Common myeloid progenitor, CD34-positive (primary cell): ENCODE results near the gene NEO1.
"Not testable (repeated sequence)": the region's sequence is repeated elsewhere in the genome, so short reads cannot be mapped to it uniquely, and the experiment has no call there.

ENCODE experiments used
- CTCF ChIA-PET: fragments of 350-600 bp; sonication (Branson Sonifier 250); formaldehyde crosslinking; loops from one replicate; lab custom pipeline; 2021; ENCODE audit warnings: antibody characterized with exemption; lab: Charles Lee
- POLR2A ChIA-PET: fragments of 350-600 bp; sonication (Branson Sonifier 250); formaldehyde crosslinking; loops from one replicate; lab custom pipeline; 2021; ENCODE audit warnings: antibody characterized with exemption; lab: Charles Lee
- DNase-seq, 3 donors: peaks; one replicate each; pipeline versions ENCODE4 v3.0.0 to v3.0.0-alpha.2; 2013
- H3K27ac ChIP-seq, 2 experiments: 1 replicate in 1 of 2; 2 replicates in 1 of 2; pipeline ENCODE4 v1.7.0; 2013; ENCODE audit warnings: inconsistent platforms in 2 of 2, low read length in 2 of 2, mild to moderate bottlenecking in 2 of 2, low read depth in 1 of 2, moderate library complexity in 1 of 2; ENCODE audit not compliant: severe bottlenecking in 2 of 2, insufficient read depth in 1 of 2, poor library complexity in 1 of 2
- H3K27me3 ChIP-seq, 5 experiments: replicated peaks in 2 of 5; 1 replicate in 3 of 5; 2 replicates in 2 of 5; pipeline versions ENCODE4 v1.6.1 to v1.7.0; 2013; ENCODE audit warnings: low read length in 4 of 5, mild to moderate bottlenecking in 2 of 5, moderate library complexity in 2 of 5, inconsistent platforms in 1 of 5; ENCODE audit not compliant: insufficient read depth in 5 of 5, control insufficient read depth in 4 of 5
- H3K36me3 ChIP-seq, 4 experiments: 1 replicate in 2 of 4; 2 replicates in 2 of 4; pipeline versions ENCODE4 v1.6.1 to v1.7.0; 2013; ENCODE audit warnings: low read length in 3 of 4, control low read depth in 1 of 4, mild to moderate bottlenecking in 1 of 4; ENCODE audit not compliant: control insufficient read depth in 4 of 4, insufficient read depth in 4 of 4
- H3K4me1 ChIP-seq, 4 experiments: 1 replicate in 3 of 4; 2 replicates in 1 of 4; pipeline versions ENCODE4 v1.6.1 to v1.7.1; 2013; ENCODE audit warnings: low read length in 3 of 4, mild to moderate bottlenecking in 3 of 4, control low read depth in 1 of 4, inconsistent platforms in 1 of 4, moderate library complexity in 1 of 4; ENCODE audit not compliant: control insufficient read depth in 4 of 4, insufficient read depth in 4 of 4; ENCODE audit errors: control extremely low read depth in 1 of 4
- H3K4me3 ChIP-seq, 7 experiments: 1 replicate in 4 of 7; 2 replicates in 3 of 7; pipeline versions ENCODE4 v1.5.1 to v1.7.0; 2013; ENCODE audit warnings: mild to moderate bottlenecking in 7 of 7, low read length in 6 of 7, moderate library complexity in 6 of 7, inconsistent platforms in 2 of 7, low read depth in 2 of 7, control low read depth in 1 of 7; ENCODE audit not compliant: insufficient read depth in 4 of 7, control insufficient read depth in 1 of 7; ENCODE audit errors: extremely low read depth in 1 of 7
- H3K9me3 ChIP-seq, 5 experiments: 1 replicate in 4 of 5; 2 replicates in 1 of 5; pipeline versions ENCODE4 v1.6.1 to v1.7.1; 2013; ENCODE audit warnings: low read length in 4 of 5, mild to moderate bottlenecking in 2 of 5, inconsistent platforms in 1 of 5, low read depth in 1 of 5, moderate library complexity in 1 of 5; ENCODE audit not compliant: control insufficient read depth in 4 of 5, insufficient read depth in 2 of 5; ENCODE audit errors: control extremely low read depth in 1 of 5
- WGBS: methylation state at CpG from one replicate; pipeline ENCODE4 v1.1.5; 2013; ENCODE audit not compliant: insufficient coverage; 5-methylcytosine and 5-hydroxymethylcytosine counted together

The NEO1 gene

DNA sequence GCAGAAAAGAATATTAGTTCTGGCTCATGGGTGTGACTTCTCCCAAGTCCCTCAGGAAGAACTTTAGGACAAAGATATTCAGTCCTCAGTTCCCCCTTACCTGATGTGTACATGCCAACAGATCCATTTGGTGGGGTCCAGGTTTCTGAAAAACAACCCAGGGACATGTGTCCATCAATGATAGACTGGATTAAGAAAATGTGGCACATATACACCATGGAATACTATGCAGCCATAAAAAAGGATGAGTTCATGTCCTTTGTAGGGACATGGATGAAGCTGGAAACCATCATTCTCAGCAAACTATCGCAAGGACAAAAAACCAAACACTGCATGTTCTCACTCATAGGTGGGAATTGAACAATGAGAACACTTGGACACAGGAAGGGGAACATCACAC, 114.4 kb downstream of the NEO1 start:
- POLR2A ChIA-PET, H3K4me1 ChIP-seq, DNase-seq, CTCF ChIA-PET, H3K4me3 ChIP-seq, H3K27ac ChIP-seq, H3K36me3 ChIP-seq, H3K27me3 ChIP-seq: not testable (repeated sequence)
- peaks cover 0 to 12% (median 0%) of the 10 kb centered on the region in 5 experiments for H3K9me3 ChIP-seq
- WGBS, result no CpG with 5 or more reads among the region's 1 CpG

DNA sequence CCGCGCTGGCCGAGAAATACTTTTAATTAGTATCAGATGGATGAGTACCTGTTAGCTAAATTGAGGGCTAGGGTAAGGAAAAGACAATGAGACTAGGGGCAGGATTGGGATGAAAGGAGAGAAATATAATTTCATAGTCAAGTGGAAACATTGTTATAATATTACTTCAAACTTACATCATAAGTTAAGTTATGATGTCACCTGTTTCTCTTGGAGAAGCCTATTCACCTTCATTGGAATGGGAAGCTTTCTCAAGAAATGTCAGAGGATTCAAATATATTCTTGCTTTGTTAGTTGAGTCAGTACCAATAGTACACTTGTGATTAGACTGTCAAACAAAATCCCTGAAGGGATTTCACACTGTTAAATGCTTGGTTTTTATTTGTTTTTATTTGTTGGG, 116.2 kb downstream of the NEO1 start:
- CTCF ChIA-PET, result no interaction called here

DNA sequence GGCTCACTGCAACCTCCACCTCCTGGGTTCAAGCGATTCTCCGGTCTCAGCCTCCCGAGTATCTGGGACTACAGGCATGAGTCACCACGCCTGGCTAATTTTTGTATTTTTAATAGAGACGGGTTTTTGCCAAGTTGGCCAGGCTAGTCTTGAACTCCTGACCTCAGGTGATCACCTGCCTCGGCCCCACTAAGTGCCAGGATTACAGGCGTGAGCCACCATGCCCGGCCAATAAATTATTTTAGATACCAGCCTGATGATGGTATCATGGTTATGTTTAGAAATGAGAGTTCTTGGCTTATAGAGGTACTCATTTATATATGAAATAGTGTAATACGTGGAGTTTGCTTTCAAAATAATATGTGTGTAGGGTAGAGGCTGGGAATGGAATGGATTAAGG, 119.4 kb downstream of the NEO1 start:
- Histone ChIP-seq H3K4me3 (no peak overlapping the region), H3K27me3 (peaks cover 0 to 6% (median 2%) of the 10 kb centered on the region in 5 experiments), H3K4me1 (no peaks in the 10 kb centered on the region), H3K27ac (no peak overlapping the region), H3K9me3 (no peaks in the 10 kb centered on the region), H3K36me3 (no peaks in the 10 kb centered on the region)
- DNase-seq, result no peak
- WGBS, result 95% methylated on average over 8 of the region's 9 CpGs
- ChIA-PET POLR2A (no interaction called here), CTCF (no interaction called here)

More for the DNA sequence above, 116.2 kb downstream of the NEO1 start:
- Histone ChIP-seq H3K36me3 (no peaks in the 10 kb centered on the region), H3K9me3 (peaks cover 0 to 12% (median 0%) of the 10 kb centered on the region in 5 experiments), H3K4me3 (no peak overlapping the region), H3K27me3 (peaks cover 0 to 3% (median 2%) of the 10 kb centered on the region in 5 experiments), H3K27ac (no peak overlapping the region), H3K4me1 (no peaks in the 10 kb centered on the region)
- POLR2A ChIA-PET, result no interaction called here
- no CpG with 5 or more reads among the region's 3 CpGs for WGBS
- no peak for DNase-seq

DNA sequence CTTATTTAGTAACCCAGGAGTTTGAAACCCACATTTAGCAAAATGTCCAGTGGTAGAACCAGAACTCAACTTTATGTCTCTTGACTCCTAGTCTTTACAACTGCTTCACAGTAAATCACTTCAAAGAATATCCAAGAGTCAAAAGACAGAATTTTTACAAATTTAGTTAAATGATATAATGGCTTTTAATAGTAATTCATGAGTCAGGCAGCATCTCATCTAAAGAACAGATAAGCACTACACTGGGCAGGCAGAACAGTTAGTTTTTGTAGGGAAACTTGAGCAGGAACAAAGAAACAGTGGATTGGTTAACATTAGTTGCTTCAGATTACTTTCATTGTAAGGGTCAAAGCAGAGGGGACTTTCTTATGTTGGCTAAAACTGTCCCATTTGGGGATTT, 120.2 kb downstream of the NEO1 start:
- no peak overlapping the region for H3K4me3 ChIP-seq
- no peaks in the 10 kb centered on the region for H3K4me1 ChIP-seq
- H3K27me3 ChIP-seq, result peaks cover 0 to 6% (median 2%) of the 10 kb centered on the region in 5 experiments
- DNase-seq, result no peak
- POLR2A ChIA-PET, result no interaction called here
- H3K27ac ChIP-seq, result no peak overlapping the region
- no peaks in the 10 kb centered on the region for H3K36me3 ChIP-seq
- CTCF ChIA-PET, result no interaction called here
- H3K9me3 ChIP-seq, result no peaks in the 10 kb centered on the region

DNA sequence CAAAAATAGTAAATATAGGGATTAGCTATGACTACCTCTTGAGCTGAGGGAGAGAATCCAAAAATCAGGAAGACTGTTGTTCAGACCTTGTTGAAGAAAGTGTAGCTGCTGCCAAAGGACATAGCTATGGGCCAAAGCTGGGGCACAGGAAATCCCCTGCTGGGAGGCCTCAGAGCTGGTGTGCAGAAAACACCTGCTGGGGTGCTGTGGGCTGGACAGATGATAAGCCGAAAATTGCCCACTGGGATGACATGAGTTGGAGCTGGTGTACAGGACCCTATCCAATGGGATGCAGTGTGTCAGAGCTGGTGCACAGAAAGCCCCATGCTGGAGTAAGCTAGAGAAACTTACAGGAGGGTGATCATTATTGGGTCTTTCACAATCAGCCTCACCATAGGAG, 121.9 kb downstream of the NEO1 start:
- Histone ChIP-seq H3K4me3 (no peak overlapping the region), H3K4me1 (no peaks in the 10 kb centered on the region), H3K27me3 (peaks cover 0 to 7% (median 2%) of the 10 kb centered on the region in 5 experiments), H3K9me3 (no peaks in the 10 kb centered on the region), H3K27ac (no peak overlapping the region), H3K36me3 (no peaks in the 10 kb centered on the region)
- ChIA-PET CTCF (no interaction called here), POLR2A (no interaction called here)
- WGBS, result 100% methylated on average over 1 of the region's 1 CpG
- DNase-seq, result no peak

- no peaks in the 10 kb centered on the region for H3K9me3 ChIP-seq
- ChIA-PET CTCF (no interaction called here), POLR2A (no interaction called here)
- 100% methylated on average over 1 of the region's 3 CpGs for WGBS
- no peak overlapping the region for H3K27ac ChIP-seq
- peaks cover 0 to 9% (median 2%) of the 10 kb centered on the region in 5 experiments for H3K27me3 ChIP-seq
- no peak overlapping the region for H3K4me3 ChIP-seq
- DNase-seq, result no peak
- no peaks in the 10 kb centered on the region for H3K36me3 ChIP-seq
- H3K4me1 ChIP-seq, result no peaks in the 10 kb centered on the region
These were observed 123.1 kb downstream of the NEO1 start for GRCh38 chr15:73175382-73175781.

DNA sequence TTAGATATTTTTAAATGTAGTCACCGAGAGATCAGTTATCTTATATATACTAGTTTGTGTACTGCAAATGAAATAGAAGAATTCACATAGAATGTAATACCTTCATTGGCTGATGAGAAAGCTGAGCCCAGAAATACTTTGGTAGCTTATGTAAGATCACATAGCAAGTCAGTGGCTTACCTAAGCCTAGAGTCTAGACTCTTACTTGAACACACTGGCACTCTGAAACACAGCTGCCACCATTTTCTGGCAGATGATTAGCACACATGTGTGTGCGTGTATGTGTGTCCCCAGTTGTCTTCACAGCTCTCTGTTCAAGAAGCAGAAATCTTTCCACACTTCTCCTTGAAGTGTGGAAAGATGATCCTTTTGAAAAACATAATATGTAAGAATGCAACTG, 124.3 kb downstream of the NEO1 start:
- H3K36me3 ChIP-seq, result no peaks in the 10 kb centered on the region
- no peak overlapping the region for H3K4me3 ChIP-seq
- no peak for DNase-seq
- H3K9me3 ChIP-seq, result no peaks in the 10 kb centered on the region
- H3K27ac ChIP-seq, result no peak overlapping the region
- whole genome bisulfite sequencing, result no CpG with 5 or more reads among the region's 2 CpGs
- ChIA-PET POLR2A (no interaction called here), CTCF (no interaction called here)
- H3K4me1 ChIP-seq, result no peaks in the 10 kb centered on the region
- H3K27me3 ChIP-seq, result peaks cover 0 to 9% (median 2%) of the 10 kb centered on the region in 5 experiments
